Measurements from ENCODE around the gene NPTN.

Gene NPTN

DNA sequence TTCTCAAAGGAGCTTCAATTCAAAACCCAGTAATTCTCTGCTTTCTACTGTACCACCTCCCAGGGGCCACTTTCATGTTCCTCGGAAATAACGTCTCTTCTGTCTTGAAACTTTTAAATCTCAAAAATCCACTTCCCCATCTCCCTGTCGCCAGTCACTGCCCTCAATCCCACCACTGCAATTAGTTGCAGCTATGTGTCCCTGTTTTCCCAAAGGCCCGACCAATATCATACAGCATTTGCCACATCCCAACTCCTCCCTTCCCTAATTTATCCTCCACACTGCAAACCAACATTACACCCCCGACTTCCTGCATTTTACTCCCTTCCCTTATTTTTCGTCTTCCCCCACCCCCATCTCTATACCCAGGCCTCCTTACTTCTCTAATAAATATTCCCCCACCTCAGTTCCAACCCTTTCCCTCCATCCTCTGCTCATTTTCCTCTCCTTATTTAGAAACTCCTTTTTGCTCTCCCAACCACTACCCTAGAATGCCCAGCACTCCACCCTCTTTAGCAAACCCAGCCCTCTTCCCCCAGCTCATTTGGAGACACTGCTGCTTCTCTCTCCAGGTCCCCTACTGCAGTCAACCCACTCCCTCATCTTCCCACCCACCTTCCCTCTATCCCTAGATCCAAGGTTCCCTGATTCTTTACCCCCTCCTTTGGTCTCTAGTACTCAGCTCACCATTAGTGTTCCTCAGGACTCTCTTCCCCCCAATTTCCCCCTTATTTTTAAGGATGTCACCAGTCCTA, 1.1 kb downstream of the NPTN start:
- no peak for DNase-seq

DNA sequence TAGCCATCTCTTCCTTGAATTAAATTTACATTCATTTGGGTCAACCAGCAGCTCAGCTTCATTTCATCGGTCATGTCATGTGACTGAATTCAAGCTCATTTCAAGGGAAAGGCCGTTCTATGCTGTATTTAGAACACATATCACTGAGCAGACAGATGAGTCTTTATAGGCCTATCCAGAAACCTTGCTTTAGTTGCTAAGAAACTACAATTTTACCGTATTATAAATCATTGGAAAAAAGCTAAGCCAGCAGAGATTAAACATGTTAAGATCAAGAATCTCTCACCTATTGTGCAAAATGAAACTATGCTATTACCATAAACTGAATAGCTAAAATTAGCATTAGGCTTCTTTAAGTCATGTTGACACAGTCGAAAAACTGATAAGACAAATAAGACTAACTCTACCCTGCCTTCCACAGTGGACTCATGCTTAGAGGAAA, 2.2 kb downstream of the NPTN start:
- no peak for DNase-seq

DNA sequence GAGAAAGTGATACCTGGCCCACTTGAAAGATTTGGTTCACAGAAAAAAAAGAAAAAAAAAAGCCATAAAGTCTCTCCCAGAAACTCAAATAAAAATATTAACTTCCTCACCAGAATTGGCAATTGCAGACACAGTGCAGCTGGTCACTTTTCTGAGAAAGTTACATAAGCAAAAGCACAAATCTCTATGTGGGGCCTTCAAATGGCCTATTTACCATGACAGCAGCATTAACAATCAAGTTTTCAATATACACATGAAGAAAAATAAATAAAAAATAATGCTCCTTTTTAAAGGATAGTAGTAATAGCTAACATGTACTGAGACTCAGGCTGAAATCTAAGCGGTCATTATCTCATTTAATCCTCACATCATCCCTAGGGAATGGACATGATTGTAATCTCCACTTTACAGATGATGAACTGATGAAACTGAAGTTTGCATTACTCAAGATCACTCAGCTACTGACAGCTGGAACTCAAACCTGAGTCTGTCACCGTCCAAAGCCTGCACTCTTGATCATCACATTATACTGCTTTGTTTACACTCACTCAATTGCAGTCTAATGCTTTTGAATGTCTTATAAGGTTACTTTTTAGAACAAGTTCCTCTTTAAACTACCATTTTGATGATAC, 3.3 kb downstream of the NPTN start:
- DNase-seq = no peak

DNA sequence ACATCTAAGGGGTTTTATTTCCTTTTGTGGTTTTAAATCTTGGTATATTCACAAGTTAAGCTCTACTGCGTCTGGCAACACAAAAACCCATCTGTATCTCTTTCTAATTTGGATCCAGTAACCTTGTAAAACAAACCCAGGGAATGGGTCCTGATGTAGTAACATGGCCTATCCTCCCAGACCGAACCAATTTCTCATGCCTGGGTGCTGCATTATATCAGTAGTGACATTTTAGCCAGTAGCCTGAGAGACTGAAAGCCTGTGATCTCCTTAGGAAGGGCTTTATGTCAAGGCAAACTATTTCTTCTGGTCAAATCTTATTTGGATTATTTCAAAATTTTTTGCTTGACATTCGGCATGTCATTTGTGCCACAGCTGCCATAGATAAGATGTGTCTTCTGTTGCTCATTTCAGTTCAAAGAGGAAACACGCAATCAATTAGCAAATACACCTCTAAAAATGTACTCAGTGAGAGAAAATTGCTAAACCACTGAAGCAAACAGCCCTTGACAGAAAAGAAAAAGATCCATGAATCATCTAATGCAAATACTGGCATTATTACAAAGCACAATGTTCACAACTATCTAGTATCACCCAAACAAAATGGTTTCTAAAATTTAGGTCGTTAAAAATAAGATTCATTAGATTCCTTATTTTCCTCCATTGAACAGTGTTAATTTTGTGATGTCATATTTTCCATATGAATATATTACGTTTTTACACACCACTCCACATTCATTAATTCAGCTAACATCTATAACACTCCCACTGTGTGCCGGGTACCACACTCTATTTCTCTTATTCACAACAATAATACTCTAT, 4.0 kb downstream of the NPTN start:
- DNase-seq = no peak

DNA sequence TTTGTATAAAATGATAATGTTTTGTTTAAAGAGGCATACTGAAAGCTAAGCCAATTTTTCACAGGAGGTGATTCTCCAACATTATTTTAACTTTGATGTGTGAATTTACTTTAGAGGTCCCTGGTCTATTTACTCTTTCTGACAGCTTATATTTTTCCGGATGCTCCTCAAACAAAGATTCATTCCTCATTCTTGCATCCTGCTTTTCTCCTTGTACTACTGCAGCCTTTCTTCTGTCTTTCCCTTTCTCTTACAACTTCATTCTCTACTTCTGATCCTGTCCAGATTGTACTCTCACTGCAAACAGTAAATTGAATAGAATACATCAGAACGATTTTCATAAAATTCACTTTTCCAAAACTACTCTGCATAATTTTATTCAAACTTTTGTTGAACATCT, 5.1 kb downstream of the NPTN start:
- no peak for DNase-seq

DNA sequence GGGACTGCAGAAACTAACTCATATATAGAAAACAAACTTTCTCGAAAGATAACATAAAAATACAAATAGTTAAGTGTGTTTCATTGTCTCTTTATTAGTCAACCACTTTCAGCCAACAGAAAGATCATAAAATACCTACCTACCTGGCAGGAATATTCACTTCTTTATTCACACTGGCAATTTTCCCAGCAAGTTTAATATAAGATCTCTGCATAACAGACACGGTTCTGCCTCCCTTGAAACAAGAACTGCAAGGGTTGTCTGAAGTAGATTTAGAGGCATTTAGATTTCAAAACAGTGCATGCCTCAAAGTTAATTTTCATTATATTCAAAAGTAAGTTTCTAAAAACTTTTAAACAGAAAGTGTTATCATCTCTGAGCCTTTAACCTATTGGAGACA, 7.1 kb downstream of the NPTN start:
- DNase-seq = no peak

DNA sequence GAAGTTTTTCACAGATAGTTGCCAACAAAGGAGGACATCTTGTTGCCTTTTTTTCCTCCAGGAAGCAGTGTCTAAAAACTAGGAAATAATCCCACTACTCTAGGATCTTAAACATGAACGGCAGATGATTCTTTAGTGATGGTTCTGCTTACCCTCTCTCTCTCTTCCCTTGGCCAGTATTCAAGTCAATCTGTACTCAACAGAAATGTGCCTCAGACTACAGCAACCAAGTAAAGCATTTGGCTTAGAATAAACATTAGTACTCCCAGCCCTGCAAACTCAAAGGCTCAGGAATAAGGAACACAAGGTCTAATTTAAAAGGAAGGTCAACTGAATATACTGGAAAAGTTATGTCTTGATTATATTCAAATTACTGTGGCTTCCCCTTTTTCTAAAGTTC, 8.7 kb downstream of the NPTN start:
- DNase-seq = no peak

DNA sequence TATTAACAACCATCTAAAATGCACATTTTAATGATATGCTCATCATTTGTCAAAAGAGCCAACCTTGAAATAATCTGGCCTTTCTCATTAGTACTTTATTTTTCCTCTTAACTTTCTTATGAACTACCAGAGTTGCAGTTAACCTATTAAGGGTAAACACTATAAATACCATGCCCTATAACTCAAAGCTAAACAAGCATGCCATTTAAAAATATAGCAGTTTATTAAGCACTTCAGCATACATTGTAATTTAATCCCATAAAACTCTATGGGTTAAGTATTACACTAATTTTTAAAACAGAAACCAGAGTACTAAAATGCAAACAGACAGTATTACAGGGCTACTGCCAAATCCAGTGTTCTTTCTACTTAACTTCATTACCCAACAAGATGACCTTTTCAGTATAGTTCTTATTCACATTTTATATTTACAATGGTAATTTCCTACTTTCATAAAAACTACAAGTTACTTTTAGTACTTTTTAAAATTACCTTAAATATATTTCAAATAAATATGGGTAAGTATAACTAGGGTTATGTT, 11.8 kb downstream of the NPTN start:
- DNase-seq = no peak

DNA sequence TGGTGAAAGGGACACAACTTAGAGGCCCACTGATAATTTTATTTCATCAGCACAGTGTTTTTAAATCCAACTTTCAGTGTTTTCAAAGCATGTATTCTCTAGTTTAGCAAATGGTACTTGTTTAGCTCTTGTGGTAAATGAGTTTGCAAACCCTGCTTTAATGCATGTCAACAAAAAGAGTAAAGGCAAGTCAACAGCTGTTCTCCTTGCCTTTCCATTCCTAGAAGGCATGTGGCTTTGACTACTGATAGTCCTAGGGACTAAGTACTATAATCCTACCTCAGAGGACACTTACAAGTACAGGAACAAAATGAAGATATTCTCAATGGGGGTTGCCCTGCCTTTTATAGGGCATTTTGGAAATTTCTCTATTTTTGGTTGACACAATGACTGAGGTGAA, 13.1 kb downstream of the NPTN start:
- DNase-seq = no peak

DNA sequence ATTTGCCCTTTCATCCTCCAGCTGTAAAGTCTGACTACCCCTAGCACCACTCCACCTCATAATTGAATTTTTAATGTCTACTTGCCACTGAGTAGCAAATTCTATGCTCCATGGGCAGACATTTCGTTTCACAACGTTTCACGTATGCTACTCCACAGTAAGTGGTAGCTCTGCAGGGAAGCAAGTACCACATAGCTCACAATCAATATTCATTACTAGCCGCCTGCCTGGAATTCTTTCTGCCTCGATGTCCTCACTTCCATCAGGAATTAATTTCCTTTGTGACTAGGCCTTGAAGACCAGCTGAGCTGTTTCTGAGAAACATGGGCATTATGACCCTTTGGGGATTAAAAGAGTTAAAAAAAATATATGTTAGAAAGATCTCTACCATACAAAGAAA, 15.3 kb downstream of the NPTN start:
- DNase-seq = no peak

DNA sequence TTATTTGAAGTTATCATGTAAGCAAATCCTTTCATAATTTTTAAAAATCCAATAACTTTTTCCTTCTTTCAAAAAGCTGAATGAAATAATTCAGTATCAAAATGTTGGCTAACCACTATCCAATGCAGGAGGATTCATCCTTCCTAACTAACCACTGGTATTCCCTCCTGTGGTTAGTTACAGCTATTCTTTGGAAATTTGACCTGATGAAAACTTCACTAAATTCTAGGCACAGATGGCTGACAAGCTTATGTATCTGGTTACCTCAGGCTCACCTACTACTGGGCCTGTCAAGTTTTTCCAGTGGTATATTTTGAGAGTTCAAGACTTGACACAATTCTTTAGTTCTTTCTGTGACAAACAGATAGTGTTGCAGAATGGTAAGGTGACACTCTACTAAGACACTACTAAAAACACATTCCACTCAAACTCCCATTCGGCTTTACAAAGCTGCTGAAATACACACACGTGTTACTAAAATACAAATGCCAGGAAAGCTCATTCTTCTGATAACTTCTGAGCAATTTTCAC, 15.8 kb downstream of the NPTN start:
- DNase-seq = no peak

DNA sequence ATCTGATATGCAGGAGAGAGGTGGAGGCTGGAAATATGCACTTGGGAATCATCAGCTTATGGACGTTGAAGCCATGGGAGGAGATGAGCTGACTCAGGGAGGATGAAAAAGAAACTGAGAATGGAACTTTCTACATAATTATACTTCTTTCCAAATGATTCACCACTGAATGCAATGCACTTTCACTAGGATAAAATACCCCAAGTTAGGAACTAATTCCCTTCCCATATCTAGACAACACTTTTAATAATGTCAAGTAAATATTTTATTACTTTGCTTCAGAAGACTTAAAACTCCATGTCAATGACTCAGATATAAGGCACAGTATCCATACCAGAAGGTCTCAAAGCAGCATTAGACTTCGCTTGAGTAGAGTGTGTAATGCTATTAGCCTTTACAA, 24.2 kb downstream of the NPTN start:
- no peak for DNase-seq

DNA sequence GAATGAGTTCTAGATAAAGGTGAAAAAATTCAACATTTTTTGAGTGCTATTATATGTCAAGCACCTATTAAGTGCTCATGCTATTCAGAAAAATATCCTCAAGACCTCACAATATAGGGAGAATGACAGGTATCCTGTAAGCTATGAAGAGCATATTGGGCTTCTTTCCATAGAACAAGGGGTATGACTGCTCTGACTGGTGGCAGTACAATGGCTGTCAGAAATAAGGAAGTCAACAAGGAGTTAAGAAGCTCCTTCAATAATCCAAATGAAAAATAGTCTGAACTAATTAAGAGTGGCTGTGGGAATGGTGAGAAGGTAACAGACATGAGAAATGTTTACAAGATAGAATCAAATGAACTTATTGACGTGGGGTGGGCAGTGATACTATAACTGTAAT, 24.7 kb downstream of the NPTN start:
- no peak for DNase-seq

DNA sequence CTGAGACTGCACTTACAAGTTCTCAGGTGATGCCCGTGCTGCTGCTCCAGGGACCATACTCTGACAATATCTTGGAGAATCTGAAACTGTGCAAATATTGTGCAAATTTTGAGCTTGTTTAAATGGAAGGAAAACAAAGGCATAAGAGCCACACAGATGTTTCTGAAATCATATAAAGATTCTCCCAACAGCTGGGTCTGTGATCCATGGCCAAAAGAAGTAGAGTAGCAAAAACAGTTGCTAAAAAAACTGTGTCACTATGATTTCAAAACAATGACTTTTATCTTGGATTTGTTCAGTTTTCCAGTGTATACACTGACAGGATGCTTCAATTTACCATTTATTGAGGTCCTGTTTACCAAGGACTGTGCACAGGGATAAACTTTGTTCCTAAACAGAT, 25.3 kb downstream of the NPTN start:
- no peak for DNase-seq

DNA sequence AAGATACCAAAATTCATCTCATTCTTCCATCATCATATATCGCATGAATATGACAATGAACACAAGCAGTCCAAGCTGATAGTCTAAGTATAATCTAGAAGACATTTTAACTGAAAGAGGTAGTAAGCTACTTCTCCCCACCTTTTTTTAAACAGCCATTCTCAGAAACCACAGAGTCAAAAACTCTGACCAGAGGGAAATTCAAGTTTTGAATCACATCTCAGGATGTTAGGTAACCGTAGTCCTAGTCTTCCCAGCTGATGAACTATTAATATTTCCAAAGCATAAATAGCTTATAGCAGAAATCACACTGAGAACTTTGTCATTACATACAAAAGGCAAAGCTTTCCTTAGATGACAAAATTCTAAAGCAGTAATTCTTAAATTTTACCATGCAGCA, 25.8 kb downstream of the NPTN start:
- DNase-seq = no peak

DNA sequence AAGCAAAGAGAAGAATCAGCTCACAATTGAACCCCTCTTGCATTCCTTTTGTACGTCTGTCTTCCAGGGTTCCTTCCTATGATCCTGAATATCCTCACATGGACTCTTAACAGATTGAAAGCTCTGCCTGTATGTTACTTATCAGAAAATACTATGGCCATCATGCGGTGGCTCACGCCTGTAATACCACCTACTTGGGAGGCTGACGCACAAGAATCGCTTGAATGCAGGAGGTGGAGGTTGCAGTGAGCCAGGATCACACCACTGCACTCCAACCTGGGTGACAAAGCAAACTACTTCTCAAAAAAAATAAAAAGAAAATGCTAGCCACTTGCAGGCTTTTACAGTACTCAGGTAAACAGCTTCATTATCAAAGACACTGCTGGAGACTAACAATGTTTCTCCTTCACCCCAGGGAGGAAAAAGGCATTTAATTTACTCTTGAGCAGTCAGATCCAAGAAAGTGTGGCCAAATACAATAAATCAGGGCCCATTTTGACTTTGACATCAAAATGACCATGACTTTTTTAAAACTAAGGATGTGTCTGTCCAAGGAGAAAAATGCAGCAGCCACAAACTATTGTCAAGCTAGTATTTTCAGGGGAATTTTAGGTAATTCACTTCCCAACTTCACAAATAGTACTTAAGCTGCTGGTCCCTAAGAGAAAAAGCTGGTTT, 27.3 kb downstream of the NPTN start:
- DNase-seq = no peak

DNA sequence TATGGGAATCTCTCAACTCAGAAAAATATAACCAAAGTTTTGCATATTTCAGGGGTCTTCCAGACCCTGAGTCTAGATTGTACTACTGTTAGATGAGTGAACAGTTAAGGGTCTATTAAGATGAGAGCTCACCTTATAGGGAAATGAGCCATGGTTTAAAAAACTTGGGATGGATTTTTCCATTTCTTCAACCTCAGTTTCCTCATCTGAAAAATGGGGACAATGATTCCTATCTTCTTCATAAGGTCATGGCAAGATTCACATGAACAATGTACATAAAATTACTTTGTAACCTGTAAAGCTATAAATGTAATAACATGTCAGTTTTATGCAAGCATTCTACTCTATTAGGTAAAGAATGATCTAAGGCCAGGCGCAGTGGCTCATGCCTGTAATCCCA, 28.7 kb downstream of the NPTN start:
- DNase-seq = no peak

DNA sequence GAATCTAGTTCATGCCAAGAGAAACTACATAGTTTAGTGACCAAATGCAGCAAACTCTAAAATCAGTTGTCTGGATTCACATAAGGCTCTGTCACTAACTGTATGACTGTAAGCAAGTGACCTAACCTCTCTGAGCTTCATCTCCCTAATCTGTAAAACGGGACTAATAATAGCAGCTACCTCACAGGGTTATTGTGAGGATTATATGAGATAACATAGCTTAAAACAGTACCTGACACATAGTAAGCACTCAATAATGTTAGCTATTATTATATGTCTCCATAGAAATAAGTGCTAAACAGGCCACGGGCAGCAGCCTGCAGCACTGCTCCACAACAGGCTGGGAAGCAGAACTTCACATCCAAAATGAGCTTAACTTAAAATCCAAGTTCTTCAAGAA, 30.2 kb downstream of the NPTN start:
- DNase-seq = no peak

DNA sequence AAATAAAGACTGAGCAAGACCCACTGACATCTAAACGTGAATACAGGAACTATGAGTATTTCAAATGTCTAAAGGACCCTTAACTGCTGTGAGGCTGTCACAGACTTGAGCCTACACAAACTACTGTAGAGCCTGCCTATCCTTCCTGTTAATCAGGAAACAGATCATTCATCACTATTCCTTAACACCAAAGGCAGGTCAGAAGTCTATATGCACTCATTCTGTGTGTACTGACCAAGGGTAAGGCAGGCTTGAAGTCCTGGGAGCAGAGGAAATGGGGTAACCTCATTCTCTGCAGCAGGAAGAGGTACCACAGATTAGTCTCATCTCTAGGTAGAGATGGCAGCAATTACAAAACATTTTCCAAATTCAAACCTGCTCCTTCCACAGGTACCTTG, 30.7 kb downstream of the NPTN start:
- no peak for DNase-seq

DNA sequence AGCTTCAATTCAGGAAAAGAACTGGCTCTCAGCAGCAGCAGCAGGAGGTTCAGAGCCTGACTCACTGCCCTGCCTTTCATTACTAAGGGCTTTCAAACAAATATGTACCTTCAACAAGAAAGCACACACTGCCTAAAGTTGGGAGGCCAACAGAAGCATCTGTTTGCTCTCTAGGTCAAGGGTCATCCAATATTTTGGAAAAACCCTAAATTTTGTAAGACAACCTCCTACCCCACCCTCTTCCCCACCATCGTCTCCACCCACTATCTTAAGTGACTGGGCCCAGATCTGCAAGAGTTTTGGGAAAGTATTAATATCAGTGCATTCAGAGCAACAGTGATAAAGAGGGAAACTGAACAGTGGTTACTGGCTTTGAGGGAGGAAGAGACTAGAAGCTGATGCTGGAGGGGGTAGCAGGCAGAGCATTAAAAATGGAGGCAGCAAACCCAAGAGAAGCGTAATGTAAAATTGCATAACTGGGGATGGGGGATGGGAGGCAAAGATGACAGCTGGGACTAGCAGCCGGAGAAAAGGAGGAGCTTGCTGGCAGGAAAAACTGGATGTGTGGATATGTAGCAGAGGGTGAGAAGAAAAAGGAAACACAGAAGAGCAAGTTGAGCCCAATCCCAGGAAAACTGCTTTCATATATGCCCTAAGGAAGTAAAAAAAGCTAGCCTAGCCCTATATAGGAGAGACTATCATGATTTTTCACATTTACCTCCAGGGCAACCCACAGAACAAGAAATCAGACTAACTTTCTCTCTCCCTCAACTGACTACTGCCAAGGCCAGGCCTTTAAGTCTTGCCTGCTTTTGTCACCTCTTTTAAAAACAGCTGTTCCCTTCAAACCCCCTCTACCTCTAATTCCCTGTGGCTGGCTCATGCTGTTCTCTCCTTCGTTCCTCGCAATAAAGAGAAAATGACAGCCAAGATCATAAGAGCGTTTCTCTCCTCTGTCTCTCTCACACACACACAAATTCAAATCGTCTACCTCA, 31.4 kb downstream of the NPTN start:
- DNase-seq = no peak

Measured in NCI-H1105 (cell line).